Adipocyte (in vitro differentiated cells): Measurements from ENCODE around the gene XYLT1.

ENCODE experiments used
- DNase-seq: peaks from one replicate; pipeline ENCODE4 v3.0.0-alpha.2; 2015; ENCODE audit warnings: low read depth
- H3K27me3 ChIP-seq: replicated peaks from 2 replicates; pipeline ENCODE4 v1.7.0; 2013; ENCODE audit warnings: mild to moderate bottlenecking, low read length, moderate library complexity; ENCODE audit not compliant: control insufficient read depth, insufficient read depth
- H3K36me3 ChIP-seq: 2 replicates; pipeline ENCODE4 v1.7.0; 2013; ENCODE audit warnings: low read length, mild to moderate bottlenecking, moderate library complexity; ENCODE audit not compliant: control insufficient read depth, insufficient read depth, severe bottlenecking
- H3K4me1 ChIP-seq: 2 replicates; pipeline ENCODE4 v1.7.0; 2013; ENCODE audit warnings: mild to moderate bottlenecking, low read length, moderate library complexity; ENCODE audit not compliant: control insufficient read depth, insufficient read depth
- H3K4me3 ChIP-seq: 2 replicates; pipeline ENCODE4 v1.7.0; 2013; ENCODE audit warnings: mild to moderate bottlenecking, low read length, moderate library complexity
- H3K9ac ChIP-seq: 2 replicates; pipeline ENCODE4 v1.7.0; 2013; ENCODE audit warnings: mild to moderate bottlenecking, low read length, moderate library complexity
- H3K9me3 ChIP-seq: 2 replicates; pipeline ENCODE4 v1.7.0; 2013; ENCODE audit warnings: mild to moderate bottlenecking, low read length, moderate library complexity; ENCODE audit not compliant: control insufficient read depth

Gene XYLT1

DNA sequence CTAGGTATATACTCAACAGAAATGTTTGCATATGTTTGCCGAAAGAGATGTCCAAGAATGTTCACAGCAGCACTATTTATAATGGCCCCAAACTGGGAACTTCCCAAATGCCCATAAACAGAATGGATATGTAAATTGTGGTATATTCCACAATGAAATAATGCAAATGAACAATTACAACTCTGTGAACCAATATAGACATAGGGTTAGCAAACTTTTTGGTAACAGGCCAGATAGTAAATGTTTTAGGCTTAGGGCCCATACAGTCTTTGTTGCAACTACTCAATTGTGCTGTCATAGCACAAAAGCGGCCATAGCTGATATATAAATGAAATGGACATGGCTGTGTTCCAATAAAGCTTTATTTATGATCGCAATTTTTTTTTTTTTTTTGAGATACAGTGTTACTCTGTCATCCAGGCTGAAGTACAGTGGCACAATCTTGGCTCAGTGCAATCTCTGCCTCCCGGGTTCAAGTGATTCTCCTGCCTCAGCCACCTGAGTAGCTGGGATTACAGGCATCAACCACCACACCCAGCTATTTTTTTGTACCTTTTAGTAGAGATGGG is 16.5 kb downstream of the XYLT1 start:
- Histone ChIP-seq H3K9ac (no peak overlapping the region), H3K9me3 (no peaks in the 10 kb centered on the region), H3K4me1 (peaks cover 21% of the 10 kb centered on the region), H3K27me3 (no peaks in the 10 kb centered on the region), H3K4me3 (no peak overlapping the region), H3K36me3 (peaks cover 13% of the 10 kb centered on the region)
- no peak for DNase-seq

GRCh38 chr16:17453364-17454038 is 17.3 kb downstream of the XYLT1 start:
- H3K9ac ChIP-seq: peak overlapping the region; percentile 12
- H3K4me1 ChIP-seq: peaks cover 21% of the 10 kb centered on the region
- no peak overlapping the region for H3K4me3 ChIP-seq
- DNase-seq: no peak
- H3K9me3 ChIP-seq: no peaks in the 10 kb centered on the region
- peaks cover 13% of the 10 kb centered on the region for H3K36me3 ChIP-seq
- H3K27me3 ChIP-seq: no peaks in the 10 kb centered on the region

DNA sequence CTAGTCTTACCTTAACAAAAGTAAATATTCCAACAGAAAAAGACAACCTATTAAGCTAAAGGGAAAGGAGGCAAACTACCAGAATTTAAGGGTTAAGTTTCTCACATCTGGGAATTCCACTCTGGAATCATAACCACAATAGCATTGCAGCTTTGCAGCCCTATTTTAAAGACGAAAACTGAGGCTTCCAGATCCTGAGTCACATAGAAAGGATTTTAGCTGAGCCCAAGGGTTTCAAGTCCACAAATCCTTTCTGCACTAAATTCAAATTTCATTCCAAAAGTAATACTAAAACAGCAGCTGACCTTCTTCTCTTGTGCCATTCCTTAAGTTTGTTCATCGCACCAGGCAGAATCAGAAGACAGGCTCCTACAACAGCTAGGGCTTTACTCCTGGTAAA is 17.8 kb downstream of the XYLT1 start:
- Histone ChIP-seq H3K27me3 (no peaks in the 10 kb centered on the region), H3K9ac (peak overlapping the region; percentile 12), H3K9me3 (no peaks in the 10 kb centered on the region), H3K4me1 (peaks cover 21% of the 10 kb centered on the region), H3K4me3 (no peak overlapping the region), H3K36me3 (peaks cover 13% of the 10 kb centered on the region)
- DNase-seq: no peak

DNA sequence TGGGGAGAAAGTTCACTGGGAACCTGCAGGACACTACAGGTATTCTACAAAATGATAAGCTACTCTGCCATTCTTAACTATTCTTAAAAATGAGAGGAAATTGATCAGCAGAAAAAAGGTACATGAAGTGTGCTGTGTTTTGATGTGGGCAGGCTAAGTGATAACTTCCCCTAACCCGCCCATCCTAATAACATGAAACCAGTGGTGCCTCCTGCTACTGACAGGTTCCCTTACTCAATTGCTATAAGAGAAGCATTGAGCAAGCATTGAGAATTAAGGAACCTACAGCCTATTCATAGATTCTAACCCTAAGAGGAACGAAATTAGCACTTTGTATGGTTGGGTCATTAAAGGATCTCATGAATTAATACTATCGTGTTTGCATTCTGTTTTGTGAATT is 18.9 kb downstream of the XYLT1 start:
- no peak for DNase-seq
- no peaks in the 10 kb centered on the region for H3K27me3 ChIP-seq
- peaks cover 13% of the 10 kb centered on the region for H3K36me3 ChIP-seq
- H3K9me3 ChIP-seq: no peaks in the 10 kb centered on the region
- no peak overlapping the region for H3K4me3 ChIP-seq
- H3K9ac ChIP-seq: no peak overlapping the region
- peaks cover 21% of the 10 kb centered on the region for H3K4me1 ChIP-seq

DNA sequence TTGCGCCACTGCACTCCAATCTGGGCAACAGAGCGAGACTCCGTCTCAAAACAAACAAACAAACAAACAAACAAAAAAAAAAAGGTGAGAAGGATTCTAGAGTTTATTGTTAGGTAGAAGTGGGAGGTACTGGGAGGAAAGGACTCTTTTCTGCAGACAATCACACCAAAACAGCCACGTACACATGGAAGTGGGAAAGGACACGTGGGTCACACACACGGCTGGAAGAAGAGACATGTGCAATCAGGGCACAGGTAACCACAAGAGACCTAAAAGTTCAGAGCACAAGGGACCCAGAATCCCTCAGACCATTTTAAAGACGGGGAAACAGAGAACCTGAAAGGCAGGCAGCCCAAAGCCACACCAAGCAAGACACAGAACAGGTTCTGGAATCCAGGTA is 20.5 kb downstream of the XYLT1 start:
- Histone ChIP-seq H3K9me3 (no peaks in the 10 kb centered on the region), H3K9ac (no peak overlapping the region), H3K4me1 (peaks cover 21% of the 10 kb centered on the region), H3K4me3 (no peak overlapping the region), H3K36me3 (peaks cover 13% of the 10 kb centered on the region), H3K27me3 (no peaks in the 10 kb centered on the region)
- DNase-seq: no peak

- no peak overlapping the region for H3K4me3 ChIP-seq
- no peak for DNase-seq
These were observed 21.8 kb downstream of the XYLT1 start for GRCh38 chr16:17448640-17449638.

DNA sequence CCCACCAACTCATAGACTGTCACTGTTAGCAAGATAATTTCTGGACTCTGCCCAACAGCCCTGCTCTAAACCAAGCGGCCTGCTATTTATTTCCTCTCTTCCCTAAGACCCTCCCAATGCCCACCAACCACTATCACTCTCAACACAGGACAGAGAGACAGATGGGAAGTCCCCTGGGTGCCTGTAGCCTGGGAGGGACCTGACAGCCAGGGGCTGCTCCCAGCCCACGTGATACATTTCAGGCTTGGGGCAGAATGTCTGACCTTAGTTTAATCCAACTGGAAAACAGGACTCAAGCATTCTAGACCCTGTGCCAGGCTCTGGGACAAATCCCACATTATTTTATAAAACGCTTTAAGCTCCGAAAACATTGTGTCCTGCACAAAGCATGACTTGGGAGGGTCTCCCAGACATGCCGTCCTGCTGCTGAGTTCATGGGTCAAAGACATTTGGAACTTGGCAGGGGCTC is 23.6 kb downstream of the XYLT1 start:
- H3K4me3 ChIP-seq: no peak overlapping the region
- H3K36me3 ChIP-seq: peaks cover 12% of the 10 kb centered on the region
- H3K9ac ChIP-seq: no peak overlapping the region
- H3K27me3 ChIP-seq: no peaks in the 10 kb centered on the region
- no peaks in the 10 kb centered on the region for H3K4me1 ChIP-seq
- no peaks in the 10 kb centered on the region for H3K9me3 ChIP-seq
- no peak for DNase-seq

More at GRCh38 chr16:17448640-17449638, 21.8 kb downstream of the XYLT1 start:
- no peak overlapping the region for H3K9ac ChIP-seq
- peaks cover 12% of the 10 kb centered on the region for H3K36me3 ChIP-seq
- H3K27me3 ChIP-seq: no peaks in the 10 kb centered on the region
- no peaks in the 10 kb centered on the region for H3K9me3 ChIP-seq
- H3K4me1 ChIP-seq: peaks cover 14% of the 10 kb centered on the region

- Histone ChIP-seq H3K36me3 (peaks cover 13% of the 10 kb centered on the region), H3K4me3 (no peak overlapping the region), H3K9ac (no peak overlapping the region), H3K4me1 (no peaks in the 10 kb centered on the region), H3K9me3 (no peaks in the 10 kb centered on the region), H3K27me3 (no peaks in the 10 kb centered on the region)
- DNase-seq: no peak
These were observed 24.1 kb downstream of the XYLT1 start for GRCh38 chr16:17446661-17447060.

GRCh38 chr16:17445421-17445820 is 25.3 kb downstream of the XYLT1 start:
- no peak for DNase-seq
- Histone ChIP-seq H3K36me3 (peaks cover 12% of the 10 kb centered on the region), H3K9ac (no peak overlapping the region), H3K4me1 (no peaks in the 10 kb centered on the region), H3K27me3 (no peaks in the 10 kb centered on the region), H3K4me3 (no peak overlapping the region), H3K9me3 (no peaks in the 10 kb centered on the region)

GRCh38 chr16:17444658-17445057 is 26.1 kb downstream of the XYLT1 start:
- H3K4me1 ChIP-seq: no peaks in the 10 kb centered on the region
- no peak overlapping the region for H3K4me3 ChIP-seq
- H3K27me3 ChIP-seq: no peaks in the 10 kb centered on the region
- no peak overlapping the region for H3K9ac ChIP-seq
- H3K9me3 ChIP-seq: no peaks in the 10 kb centered on the region
- no peak for DNase-seq
- peaks cover 11% of the 10 kb centered on the region for H3K36me3 ChIP-seq

GRCh38 chr16:17440131-17440530 is 30.6 kb downstream of the XYLT1 start:
- Histone ChIP-seq H3K4me1 (peaks cover 8% of the 10 kb centered on the region), H3K4me3 (no peak overlapping the region)

More at GRCh38 chr16:17440131-17440530, 30.6 kb downstream of the XYLT1 start:
- peaks cover 9% of the 10 kb centered on the region for H3K36me3 ChIP-seq
- no peaks in the 10 kb centered on the region for H3K9me3 ChIP-seq
- no peaks in the 10 kb centered on the region for H3K27me3 ChIP-seq
- DNase-seq: no peak
- H3K9ac ChIP-seq: no peak overlapping the region
